K562 (cell line): ENCODE measurements around the gene EFHC1.

Experiments
- CREB1 ChIP-seq, 2 experiments: sonication (generic) in 1 of 2; formaldehyde crosslinking in 1 of 2; IDR thresholded peaks; 2 replicates each; pipeline versions ENCODE4 v1.6.1 to v1.8.0; 2012 to 2022; ENCODE audit warnings: inconsistent platforms in 1 of 2, mild to moderate bottlenecking in 1 of 2, missing genetic modification reagents in 1 of 2, moderate library complexity in 1 of 2
- HCFC1 ChIP-seq: IDR thresholded peaks from 2 replicates; pipeline ENCODE4 v1.6.1; 2012; ENCODE audit warnings: low read depth, low read length, improper control_type of control experiment
- JUND ChIP-seq, 2 experiments: IDR thresholded peaks; 2 replicates in 1 of 2; 3 replicates in 1 of 2; pipeline ENCODE4 v1.6.1; 2011; ENCODE audit warnings: borderline replicate concordance in 2 of 2, low read depth in 2 of 2, low read length in 2 of 2, improper control_type of control experiment in 1 of 2, missing biosample characterization in 1 of 2, missing genetic modification characterization in 1 of 2, missing genetic modification reagents in 1 of 2
- MEF2A ChIP-seq: IDR thresholded peaks from 2 replicates; pipeline ENCODE4 v1.6.1; 2011; ENCODE audit warnings: low read depth, mild to moderate bottlenecking, low read length, moderate library complexity; ENCODE audit not compliant: control insufficient read depth
- MYNN ChIP-seq, 2 experiments: sonication (generic); formaldehyde crosslinking in 1 of 2; IDR thresholded peaks; 2 replicates each; pipeline versions ENCODE4 v1.5.0 to v1.6.1; 2016 to 2020; ENCODE audit warnings: antibody characterized with exemption in 1 of 2, missing genetic modification reagents in 1 of 2
- NR2F6 ChIP-seq: fragments of 450-650 bp; formaldehyde crosslinking; IDR thresholded peaks from 2 replicates; pipeline ENCODE4 v1.4.0; 2020; ENCODE audit warnings: mild to moderate bottlenecking
- PML ChIP-seq: IDR thresholded peaks from 2 replicates; pipeline ENCODE4 v1.6.1; 2012; ENCODE audit warnings: low read length, inconsistent platforms
- POLR2AphosphoS5 ChIP-seq: IDR thresholded peaks from 2 replicates; pipeline ENCODE4 v1.6.1; 2011; ENCODE audit warnings: mild to moderate bottlenecking, low read depth, low read length, moderate library complexity; ENCODE audit not compliant: control insufficient read depth, insufficient read depth
- TARDBP ChIP-seq: fragments of 450-650 bp; IDR thresholded peaks from 2 replicates; pipeline ENCODE4 v1.6.1; 2016
- YBX1 ChIP-seq: fragments of 450-650 bp; IDR thresholded peaks from 2 replicates; pipeline ENCODE4 v1.7.1; 2016; ENCODE audit warnings: mild to moderate bottlenecking
- ZNF263 ChIP-seq: sonication (generic); formaldehyde crosslinking; IDR thresholded peaks from 2 replicates; pipeline ENCODE4 v1.8.0; 2022; ENCODE audit warnings: mild to moderate bottlenecking, missing genetic modification reagents, borderline replicate concordance
- ZNF561 ChIP-seq: fragments of 450-650 bp; formaldehyde crosslinking; conservative IDR thresholded peaks from 2 replicates; pipeline ENCODE4 v1.4.0; 2020; ENCODE audit warnings: mild to moderate bottlenecking, moderate library complexity
- TF ChIP-seq, protein P1 (sequence below): sonication (generic); formaldehyde crosslinking; IDR thresholded peaks from 2 replicates; pipeline ENCODE4 v1.9.0; 2022; ENCODE audit warnings: mild to moderate bottlenecking, missing genetic modification reagents

DNA sequence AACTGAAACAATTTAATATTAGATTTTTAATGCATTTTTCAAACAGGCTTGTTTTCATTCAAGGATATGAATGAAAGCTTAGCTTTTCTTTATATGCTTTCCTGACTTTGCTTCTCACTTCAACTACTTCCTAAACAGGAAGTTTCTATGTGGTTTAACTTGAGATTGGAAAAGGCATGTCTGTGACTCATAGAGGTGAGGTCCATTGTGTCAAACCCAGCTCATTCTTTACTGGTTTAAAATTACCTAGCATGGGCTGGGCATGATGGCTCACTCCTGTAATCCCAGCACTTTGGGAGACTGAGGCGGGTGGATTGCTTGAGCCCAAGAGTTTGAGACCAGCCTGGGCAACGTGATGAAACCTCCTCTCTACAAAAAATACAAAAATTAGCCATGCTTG is 34.4 kb downstream of the EFHC1 start:
- TF ChIP-seq PML (no peak), NR2F6 (CRISPR knock-in tag) (no peak), CREB1 (IDR thresholded peaks at IDR 0.05) (no peak), CREB1 (CRISPR knock-in tag; IDR thresholded peaks at IDR 0.05) (no peak), HCFC1 (no peak), TARDBP (no peak), YBX1 (no peak), MEF2A (no peak), POLR2AphosphoS5 (no peak), JUND (IDR thresholded peaks at IDR 0.05; ENCODE audit: borderline replicate concordance, low read depth, low read length) (no peak), JUND (tag; IDR thresholded peaks at IDR 0.05; ENCODE audit: borderline replicate concordance, low read depth, low read length) (no peak), ZNF263 (CRISPR knock-in tag) (no peak), MYNN (IDR thresholded peaks at IDR 0.05) (no peak), MYNN (CRISPR knock-in tag; IDR thresholded peaks at IDR 0.05) (no peak), ZNF561 (CRISPR knock-in tag) (no peak)
- TF ChIP-seq, protein P1, sequence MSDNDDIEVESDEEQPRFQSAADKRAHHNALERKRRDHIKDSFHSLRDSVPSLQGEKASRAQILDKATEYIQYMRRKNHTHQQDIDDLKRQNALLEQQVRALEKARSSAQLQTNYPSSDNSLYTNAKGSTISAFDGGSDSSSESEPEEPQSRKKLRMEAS (CRISPR knock-in tag) = no peak
